ENCODE measurements around the gene CLCN3.

- TF ChIP-seq, protein P1, sequence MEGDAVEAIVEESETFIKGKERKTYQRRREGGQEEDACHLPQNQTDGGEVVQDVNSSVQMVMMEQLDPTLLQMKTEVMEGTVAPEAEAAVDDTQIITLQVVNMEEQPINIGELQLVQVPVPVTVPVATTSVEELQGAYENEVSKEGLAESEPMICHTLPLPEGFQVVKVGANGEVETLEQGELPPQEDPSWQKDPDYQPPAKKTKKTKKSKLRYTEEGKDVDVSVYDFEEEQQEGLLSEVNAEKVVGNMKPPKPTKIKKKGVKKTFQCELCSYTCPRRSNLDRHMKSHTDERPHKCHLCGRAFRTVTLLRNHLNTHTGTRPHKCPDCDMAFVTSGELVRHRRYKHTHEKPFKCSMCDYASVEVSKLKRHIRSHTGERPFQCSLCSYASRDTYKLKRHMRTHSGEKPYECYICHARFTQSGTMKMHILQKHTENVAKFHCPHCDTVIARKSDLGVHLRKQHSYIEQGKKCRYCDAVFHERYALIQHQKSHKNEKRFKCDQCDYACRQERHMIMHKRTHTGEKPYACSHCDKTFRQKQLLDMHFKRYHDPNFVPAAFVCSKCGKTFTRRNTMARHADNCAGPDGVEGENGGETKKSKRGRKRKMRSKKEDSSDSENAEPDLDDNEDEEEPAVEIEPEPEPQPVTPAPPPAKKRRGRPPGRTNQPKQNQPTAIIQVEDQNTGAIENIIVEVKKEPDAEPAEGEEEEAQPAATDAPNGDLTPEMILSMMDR (IDR thresholded peaks at IDR 0.05): no peak
- TF ChIP-seq POLR2A (IDR thresholded peaks at IDR 0.05): no peak
Observed at GRCh38 chr4:169689681-169690080, 69.3 kb downstream of the CLCN3 start.

Measured in vagina (tissue), 2 donors.